Measurements from ENCODE around the gene GRAMD1A.

GRAMD1A gene

GRCh38 chr19:35073941-35074340 is 73.8 kb downstream of the GRAMD1A start:
- Histone ChIP-seq H3K9me3 (ENCODE audit: control insufficient read depth in 2 of 2, low read length in 2 of 2) (peaks cover 0 to 6% of the 10 kb centered on the region in 2 donors), H3K27me3 (ENCODE audit: control insufficient read depth in 2 of 2, insufficient read depth in 2 of 2, low read length in 2 of 2) (no peaks in the 10 kb centered on the region), H3K4me3 (ENCODE audit: low read length in 2 of 2) (no peak overlapping the region), H3K4me1 (ENCODE audit: control insufficient read depth in 2 of 2, insufficient read depth in 2 of 2, low read length in 2 of 2) (no peaks in the 10 kb centered on the region), H3K9ac (ENCODE audit: low read depth in 1 of 2, low read length in 2 of 2) (no peak overlapping the region), H3K27ac (ENCODE audit: low read depth in 2 of 2, low read length in 2 of 2) (no peak overlapping the region), H3K36me3 (ENCODE audit: control insufficient read depth in 2 of 2, insufficient read depth in 2 of 2, low read length in 2 of 2) (no peaks in the 10 kb centered on the region)

DNA sequence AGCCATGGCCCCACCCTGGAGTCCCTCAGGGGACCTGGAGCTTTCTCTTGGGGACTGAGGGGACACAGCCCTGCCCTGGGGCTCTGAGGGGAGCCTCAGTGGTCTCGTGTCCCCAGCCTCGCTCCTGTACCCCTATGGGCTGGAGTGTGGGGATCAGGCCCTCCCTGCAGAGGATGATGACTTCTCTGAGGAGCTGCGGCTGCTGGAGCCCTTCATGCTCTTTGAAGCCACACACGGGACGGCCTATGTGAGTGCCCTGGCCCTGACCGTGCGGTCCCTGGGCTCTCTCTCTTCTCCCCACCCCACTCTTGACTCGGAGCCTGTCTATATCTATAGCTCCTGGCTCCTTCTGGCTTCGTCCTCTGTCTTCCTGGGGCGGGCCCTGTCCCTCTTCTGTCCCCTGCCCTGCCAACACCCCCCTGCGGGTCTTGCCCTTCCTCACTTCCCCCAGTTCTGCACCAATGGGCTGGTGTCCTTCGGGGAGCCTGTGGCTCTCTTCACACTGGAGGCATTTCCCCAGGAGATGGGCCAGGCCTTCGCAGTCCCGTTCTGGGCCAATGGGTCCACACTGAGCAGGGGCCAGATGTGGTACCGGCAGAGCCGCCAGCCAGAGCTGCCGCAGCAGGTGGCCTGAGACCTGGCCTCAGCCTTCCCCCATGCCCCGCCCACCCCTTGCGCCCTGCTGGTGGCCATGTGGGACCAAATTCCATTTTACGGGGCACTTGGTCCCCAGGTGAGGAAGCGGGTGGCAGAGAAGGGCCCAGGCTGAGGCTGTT is 74.5 kb downstream of the GRAMD1A start:
- Histone ChIP-seq H3K27ac (ENCODE audit: low read depth in 2 of 2, low read length in 2 of 2) (no peak overlapping the region), H3K4me3 (ENCODE audit: low read length in 2 of 2) (no peak overlapping the region)

GRCh38 chr19:35075202-35076025 is 75.3 kb downstream of the GRAMD1A start:
- Histone ChIP-seq H3K4me1 (ENCODE audit: control insufficient read depth in 2 of 2, insufficient read depth in 2 of 2, low read length in 2 of 2) (no peaks in the 10 kb centered on the region), H3K9ac (ENCODE audit: low read depth in 1 of 2, low read length in 2 of 2) (no peak overlapping the region), H3K27me3 (ENCODE audit: control insufficient read depth in 2 of 2, insufficient read depth in 2 of 2, low read length in 2 of 2) (no peaks in the 10 kb centered on the region), H3K27ac (ENCODE audit: low read depth in 2 of 2, low read length in 2 of 2) (no peak overlapping the region), H3K9me3 (ENCODE audit: control insufficient read depth in 2 of 2, low read length in 2 of 2) (peaks cover 0 to 3% of the 10 kb centered on the region in 2 donors), H3K36me3 (ENCODE audit: control insufficient read depth in 2 of 2, insufficient read depth in 2 of 2, low read length in 2 of 2) (no peaks in the 10 kb centered on the region), H3K4me3 (ENCODE audit: low read length in 2 of 2) (no peak overlapping the region)

More for the DNA sequence above, 74.5 kb downstream of the GRAMD1A start:
- no peaks in the 10 kb centered on the region for H3K27me3 ChIP-seq (ENCODE audit: control insufficient read depth in 2 of 2, insufficient read depth in 2 of 2, low read length in 2 of 2)
- H3K36me3 ChIP-seq (ENCODE audit: control insufficient read depth in 2 of 2, insufficient read depth in 2 of 2, low read length in 2 of 2): no peaks in the 10 kb centered on the region
- H3K4me1 ChIP-seq (ENCODE audit: control insufficient read depth in 2 of 2, insufficient read depth in 2 of 2, low read length in 2 of 2): no peaks in the 10 kb centered on the region
- H3K9me3 ChIP-seq (ENCODE audit: control insufficient read depth in 2 of 2, low read length in 2 of 2): peaks cover 0 to 6% of the 10 kb centered on the region in 2 donors
- H3K9ac ChIP-seq (ENCODE audit: low read depth in 1 of 2, low read length in 2 of 2): no peak overlapping the region

DNA sequence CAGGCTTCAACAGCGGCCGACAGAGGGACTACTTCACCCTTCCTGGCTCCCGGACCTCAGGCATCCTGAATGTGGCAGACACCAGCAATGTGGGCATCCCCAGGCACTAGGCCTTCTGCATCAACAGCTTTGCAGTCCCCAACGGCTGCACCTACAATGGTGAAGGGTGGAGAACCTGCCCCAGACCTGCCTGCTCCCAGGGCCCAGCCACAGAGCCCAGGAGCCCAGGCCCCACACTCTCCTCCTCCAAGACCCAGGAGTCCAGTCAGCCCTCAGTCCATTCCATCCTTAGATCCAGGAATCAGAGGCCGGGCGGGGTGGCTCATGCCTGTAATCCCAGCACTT is 75.9 kb downstream of the GRAMD1A start:
- no peak overlapping the region for H3K27ac ChIP-seq (ENCODE audit: low read depth in 2 of 2, low read length in 2 of 2)
- no peaks in the 10 kb centered on the region for H3K36me3 ChIP-seq (ENCODE audit: control insufficient read depth in 2 of 2, insufficient read depth in 2 of 2, low read length in 2 of 2)
- H3K9me3 ChIP-seq (ENCODE audit: control insufficient read depth in 2 of 2, low read length in 2 of 2): no peaks in the 10 kb centered on the region
- H3K9ac ChIP-seq (ENCODE audit: low read depth in 1 of 2, low read length in 2 of 2): no peak overlapping the region
- H3K27me3 ChIP-seq (ENCODE audit: control insufficient read depth in 2 of 2, insufficient read depth in 2 of 2, low read length in 2 of 2): no peaks in the 10 kb centered on the region
- no peaks in the 10 kb centered on the region for H3K4me1 ChIP-seq (ENCODE audit: control insufficient read depth in 2 of 2, insufficient read depth in 2 of 2, low read length in 2 of 2)
- no peak overlapping the region for H3K4me3 ChIP-seq (ENCODE audit: low read length in 2 of 2)

Data from mucosa of rectum (tissue), 2 donors.